CD4-positive, alpha-beta T cell treated with Interleukin-1 beta for 1 hour (primary cell): ENCODE data around the gene ADAMTS8.

Experiments used
- DNase-seq, 2 donors: peaks; one replicate each; pipeline ENCODE4 v3.0.0-alpha.2; 2020 to 2022

The ADAMTS8 gene

GRCh38 chr11:130428316-130429119 lies at the start of gene ADAMTS8:
Gene ADAMTS8 (minus strand): TSS chr11:130428609. CDS start chr11:130428286, 323 bp downstream.
- DNase-seq = no peak

- no peak for DNase-seq
Observed at GRCh38 chr11:130477586-130478203, 49.3 kb upstream of the ADAMTS8 start.

- no peak for DNase-seq
Observed at GRCh38 chr11:130476922-130477491, 48.6 kb upstream of the ADAMTS8 start.

- no peak for DNase-seq
Observed at GRCh38 chr11:130476200-130476921, 48.0 kb upstream of the ADAMTS8 start.

- DNase-seq = no peak
Observed at GRCh38 chr11:130475426-130476053, 47.1 kb upstream of the ADAMTS8 start.

- DNase-seq = no peak
Observed at GRCh38 chr11:130474637-130475400, 46.4 kb upstream of the ADAMTS8 start.

GRCh38 chr11:130473795-130474377 lies 45.5 kb upstream of the ADAMTS8 start:
- no peak for DNase-seq

- no peak for DNase-seq
Observed at GRCh38 chr11:130473056-130473794, 44.8 kb upstream of the ADAMTS8 start.

- no peak for DNase-seq
Observed at GRCh38 chr11:130472434-130472961, 44.1 kb upstream of the ADAMTS8 start.

- DNase-seq = no peak
Observed at GRCh38 chr11:130471731-130472433, 43.5 kb upstream of the ADAMTS8 start.

- no peak for DNase-seq
Observed at GRCh38 chr11:130470832-130471706, 42.7 kb upstream of the ADAMTS8 start.

- no peak for DNase-seq
Observed at GRCh38 chr11:130469181-130469580, 40.8 kb upstream of the ADAMTS8 start.

GRCh38 chr11:130467116-130467900 lies 38.9 kb upstream of the ADAMTS8 start:
- no peak for DNase-seq

GRCh38 chr11:130465263-130465662 lies 36.9 kb upstream of the ADAMTS8 start:
- no peak for DNase-seq

GRCh38 chr11:130464291-130464812 lies 35.9 kb upstream of the ADAMTS8 start:
- no peak for DNase-seq

GRCh38 chr11:130462931-130463330 lies 34.5 kb upstream of the ADAMTS8 start:
- DNase-seq = no peak

- DNase-seq = no peak
Observed at GRCh38 chr11:130462101-130462885, 33.9 kb upstream of the ADAMTS8 start.
